Measurements from ENCODE around the gene APMAP.

APMAP gene

GRCh38 chr20:25033924-25034300, 41.4 kb upstream of the APMAP start:
- H4K20me1 ChIP-seq (ENCODE audit: insufficient read depth, low read length) = no peaks in the 10 kb centered on the region
- no peak overlapping the region for H3K27ac ChIP-seq (ENCODE audit: low read depth, low read length, poor library complexity, severe bottlenecking)
- H3K4me3 ChIP-seq (ENCODE audit: low read depth, low read length, poor library complexity, severe bottlenecking) = no peak overlapping the region
- no peaks in the 10 kb centered on the region for H3K27me3 ChIP-seq (ENCODE audit: insufficient read depth, low read length)
- no peaks in the 10 kb centered on the region for H3K36me3 ChIP-seq (ENCODE audit: insufficient read depth, low read length)
- H3K9ac ChIP-seq (ENCODE audit: low read length) = no peak overlapping the region
- H3K4me2 ChIP-seq (ENCODE audit: low read length) = no peak overlapping the region
- no peaks in the 10 kb centered on the region for H3K9me2 ChIP-seq (ENCODE audit: low read depth, low read length)
- H3K4me1 ChIP-seq (ENCODE audit: insufficient read depth, low read length, severe bottlenecking) = peaks cover 26% of the 10 kb centered on the region
- no peaks in the 10 kb centered on the region for H3K79me2 ChIP-seq (ENCODE audit: insufficient read depth, low read length)
- no peak overlapping the region for H2AFZ ChIP-seq (ENCODE audit: low read length)
- no peaks in the 10 kb centered on the region for H3F3A ChIP-seq (ENCODE audit: insufficient read depth, low read length)
- no peak for TF ChIP-seq CTCF (IDR thresholded peaks at IDR 0.05; ENCODE audit: low read length)
- TF ChIP-seq EZH2 (IDR thresholded peaks at IDR 0.05; ENCODE audit: borderline replicate concordance, low read length) = no peak
- no peaks in the 10 kb centered on the region for H3K9me3 ChIP-seq (ENCODE audit: low read length)

GRCh38 chr20:25033265-25033923, 40.8 kb upstream of the APMAP start:
- no peaks in the 10 kb centered on the region for H3K9me2 ChIP-seq (ENCODE audit: low read depth, low read length)
- no peaks in the 10 kb centered on the region for H3K9me3 ChIP-seq (ENCODE audit: low read length)
- no peaks in the 10 kb centered on the region for H3F3A ChIP-seq (ENCODE audit: insufficient read depth, low read length)
- no peak for TF ChIP-seq CTCF (IDR thresholded peaks at IDR 0.05; ENCODE audit: low read length)
- no peak for TF ChIP-seq EZH2 (IDR thresholded peaks at IDR 0.05; ENCODE audit: borderline replicate concordance, low read length)
- H3K27me3 ChIP-seq (ENCODE audit: insufficient read depth, low read length) = no peaks in the 10 kb centered on the region
- H4K20me1 ChIP-seq (ENCODE audit: insufficient read depth, low read length) = no peaks in the 10 kb centered on the region
- no peaks in the 10 kb centered on the region for H3K79me2 ChIP-seq (ENCODE audit: insufficient read depth, low read length)
- H3K9ac ChIP-seq (ENCODE audit: low read length) = no peak overlapping the region
- H3K4me3 ChIP-seq (ENCODE audit: low read depth, low read length, poor library complexity, severe bottlenecking) = no peak overlapping the region
- H3K27ac ChIP-seq (ENCODE audit: low read depth, low read length, poor library complexity, severe bottlenecking) = no peak overlapping the region
- peaks cover 26% of the 10 kb centered on the region for H3K4me1 ChIP-seq (ENCODE audit: insufficient read depth, low read length, severe bottlenecking)
- H3K36me3 ChIP-seq (ENCODE audit: insufficient read depth, low read length) = no peaks in the 10 kb centered on the region
- H3K4me2 ChIP-seq (ENCODE audit: low read length) = no peak overlapping the region
- no peak overlapping the region for H2AFZ ChIP-seq (ENCODE audit: low read length)

- no peaks in the 10 kb centered on the region for H4K20me1 ChIP-seq (ENCODE audit: insufficient read depth, low read length)
- no peak for TF ChIP-seq CTCF (IDR thresholded peaks at IDR 0.05; ENCODE audit: low read length)
- TF ChIP-seq EZH2 (IDR thresholded peaks at IDR 0.05; ENCODE audit: borderline replicate concordance, low read length) = no peak
- H3K9me3 ChIP-seq (ENCODE audit: low read length) = no peaks in the 10 kb centered on the region
- no peak overlapping the region for H3K9ac ChIP-seq (ENCODE audit: low read length)
- no peaks in the 10 kb centered on the region for H3K27me3 ChIP-seq (ENCODE audit: insufficient read depth, low read length)
- no peak overlapping the region for H3K4me3 ChIP-seq (ENCODE audit: low read depth, low read length, poor library complexity, severe bottlenecking)
- no peak overlapping the region for H3K27ac ChIP-seq (ENCODE audit: low read depth, low read length, poor library complexity, severe bottlenecking)
- no peaks in the 10 kb centered on the region for H3F3A ChIP-seq (ENCODE audit: insufficient read depth, low read length)
- H3K9me2 ChIP-seq (ENCODE audit: low read depth, low read length) = no peaks in the 10 kb centered on the region
- H2AFZ ChIP-seq (ENCODE audit: low read length) = no peak overlapping the region
- H3K4me1 ChIP-seq (ENCODE audit: insufficient read depth, low read length, severe bottlenecking) = peaks cover 23% of the 10 kb centered on the region
- H3K79me2 ChIP-seq (ENCODE audit: insufficient read depth, low read length) = no peaks in the 10 kb centered on the region
- no peaks in the 10 kb centered on the region for H3K36me3 ChIP-seq (ENCODE audit: insufficient read depth, low read length)
- no peak overlapping the region for H3K4me2 ChIP-seq (ENCODE audit: low read length)
These were observed 40.1 kb upstream of the APMAP start for GRCh38 chr20:25032478-25033264.

Data from OCI-LY1 (cell line).